ENCODE results near the gene GNAO1. TPM values are rescaled to one million over a fixed set of nuclear protein-coding genes. Genes with fewer than 3 reads are reported as not detected.

Gene GNAO1
- total RNA-seq, 1 experiment from 2014 or later: not detected

- no peak for DNase-seq
- CTCF ChIA-PET: no interaction called here
- Mint-ChIP-seq H3K36me3 (ENCODE audit: insufficient read depth, unreplicated experiment) (no peaks in the 10 kb centered on the region), H3K4me3 (ENCODE audit: low read depth, unreplicated experiment) (no peak overlapping the region), H3K27me3 (ENCODE audit: unreplicated experiment) (peaks cover 50% of the 10 kb centered on the region), H3K9me3 (ENCODE audit: low read depth, unreplicated experiment) (peaks cover 3% of the 10 kb centered on the region), H3K4me1 (ENCODE audit: low read depth, unreplicated experiment) (no peaks in the 10 kb centered on the region), H3K27ac (ENCODE audit: unreplicated experiment) (no peak overlapping the region)
- intact Hi-C loops (cut with micrococcal nuclease; ENCODE audit: unreplicated experiment): loop anchor here (5.0 kb wide), 1 partner anchor 69 kb away; no protein-coding TSS in a partner anchor
- no TSS peak for BruUV-seq (replicated peaks)
- no peak for TF ChIP-seq CTCF (IDR thresholded peaks at IDR 0.05; ENCODE audit: unreplicated experiment)
Observed at GRCh38 chr16:56247808-56248207, 56.5 kb downstream of the GNAO1 start.

DNA sequence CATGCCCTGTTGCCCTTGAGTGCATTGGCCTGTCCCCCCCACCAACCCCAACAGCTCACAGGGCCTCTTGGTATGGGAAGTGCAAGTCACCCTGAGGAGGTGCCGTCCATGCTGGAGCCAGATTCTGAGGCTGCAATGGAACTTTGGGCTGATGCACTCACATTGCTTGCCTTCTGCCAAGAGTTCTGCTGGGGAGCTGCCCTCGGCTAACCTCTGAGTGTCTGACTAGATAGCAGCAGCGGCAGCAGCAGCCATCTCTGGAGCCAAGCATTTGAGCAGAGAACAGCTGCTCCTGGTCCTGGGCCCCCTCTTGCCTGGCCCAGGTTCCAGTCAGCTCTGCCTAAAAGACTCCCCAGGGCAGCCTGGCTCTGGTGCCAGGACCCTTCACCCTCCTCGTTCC, 61.5 kb downstream of the GNAO1 start:
- no peak overlapping the region for H3K27ac Mint-ChIP-seq (ENCODE audit: unreplicated experiment)
- peaks cover 3% of the 10 kb centered on the region for H3K9me3 Mint-ChIP-seq (ENCODE audit: low read depth, unreplicated experiment)
- H3K4me1 Mint-ChIP-seq (ENCODE audit: low read depth, unreplicated experiment): no peaks in the 10 kb centered on the region
- no peak for TF ChIP-seq CTCF (IDR thresholded peaks at IDR 0.05; ENCODE audit: unreplicated experiment)
- no peaks in the 10 kb centered on the region for H3K36me3 Mint-ChIP-seq (ENCODE audit: insufficient read depth, unreplicated experiment)
- no TSS peak for BruUV-seq (replicated peaks)
- CTCF ChIA-PET: no interaction called here
- intact Hi-C loops (cut with micrococcal nuclease; ENCODE audit: unreplicated experiment): no loop called here
- H3K4me3 Mint-ChIP-seq (ENCODE audit: low read depth, unreplicated experiment): no peak overlapping the region
- H3K27me3 Mint-ChIP-seq (ENCODE audit: unreplicated experiment): peaks cover 94% of the 10 kb centered on the region
- no peak for DNase-seq

- intact Hi-C loops (cut with micrococcal nuclease; ENCODE audit: unreplicated experiment): no loop called here
- Mint-ChIP-seq H3K27ac (ENCODE audit: unreplicated experiment) (no peak overlapping the region), H3K36me3 (ENCODE audit: insufficient read depth, unreplicated experiment) (no peaks in the 10 kb centered on the region), H3K4me1 (ENCODE audit: low read depth, unreplicated experiment) (no peaks in the 10 kb centered on the region), H3K9me3 (ENCODE audit: low read depth, unreplicated experiment) (no peaks in the 10 kb centered on the region), H3K27me3 (ENCODE audit: unreplicated experiment) (peaks cover 89% of the 10 kb centered on the region), H3K4me3 (ENCODE audit: low read depth, unreplicated experiment) (no peak overlapping the region)
- DNase-seq: no peak
- TF ChIP-seq CTCF (IDR thresholded peaks at IDR 0.05; ENCODE audit: unreplicated experiment): no peak
- BruUV-seq (replicated peaks): no TSS peak
- CTCF ChIA-PET: no interaction called here
Observed at GRCh38 chr16:56255904-56256303, 64.6 kb downstream of the GNAO1 start.

DNA sequence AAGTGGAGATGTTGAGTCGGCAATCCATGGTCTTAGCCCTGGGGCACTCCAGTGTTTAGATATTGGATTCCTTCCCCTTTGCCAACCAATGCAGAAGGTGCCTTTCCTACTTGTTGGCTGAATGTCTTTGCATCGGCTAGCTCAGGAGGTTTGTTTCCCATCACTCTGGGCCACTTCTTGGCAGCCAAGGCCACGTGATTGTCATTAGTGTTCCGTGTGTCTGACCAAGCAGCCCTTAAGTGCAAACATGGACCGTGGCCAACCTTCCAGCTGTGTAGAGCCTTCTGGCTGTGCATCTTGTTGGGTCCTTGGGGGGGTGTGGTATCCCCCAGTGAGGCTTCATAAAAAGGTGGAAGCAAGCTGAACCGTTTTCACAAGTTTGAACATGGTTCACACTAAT, 66.0 kb downstream of the GNAO1 start:
- DNase-seq: no peak
- H3K27me3 Mint-ChIP-seq (ENCODE audit: unreplicated experiment): peaks cover 93% of the 10 kb centered on the region
- BruUV-seq (replicated peaks): no TSS peak
- no peaks in the 10 kb centered on the region for H3K36me3 Mint-ChIP-seq (ENCODE audit: insufficient read depth, unreplicated experiment)
- H3K27ac Mint-ChIP-seq (ENCODE audit: unreplicated experiment): no peak overlapping the region
- intact Hi-C loops (cut with micrococcal nuclease; ENCODE audit: unreplicated experiment): no loop called here
- H3K4me3 Mint-ChIP-seq (ENCODE audit: low read depth, unreplicated experiment): no peak overlapping the region
- no peaks in the 10 kb centered on the region for H3K4me1 Mint-ChIP-seq (ENCODE audit: low read depth, unreplicated experiment)
- no peaks in the 10 kb centered on the region for H3K9me3 Mint-ChIP-seq (ENCODE audit: low read depth, unreplicated experiment)
- CTCF ChIA-PET: no interaction called here
- TF ChIP-seq CTCF (IDR thresholded peaks at IDR 0.05; ENCODE audit: unreplicated experiment): no peak
